T47D (cell line): ENCODE data around the gene TYMP.

Source experiments
- DNase-seq, 2 experiments: peaks; one replicate each; pipeline versions ENCODE4 v3.0.0 to v3.0.0-alpha.2; 2011 to 2012; ENCODE audit warnings: low read depth in 1 of 2, low spot score in 1 of 2
- JUND ChIP-seq: IDR thresholded peaks from 2 replicates; pipeline ENCODE4 v1.6.1; 2012; ENCODE audit warnings: low read depth
- in situ Hi-C: cut with HindIII; loops from 2 replicates; pipeline ENCODE4 v1.10.0; 2016; ENCODE audit warnings: low sequenced_read_pairs, low pct_unique_long_range_greater_than_20kb

TYMP gene

DNA sequence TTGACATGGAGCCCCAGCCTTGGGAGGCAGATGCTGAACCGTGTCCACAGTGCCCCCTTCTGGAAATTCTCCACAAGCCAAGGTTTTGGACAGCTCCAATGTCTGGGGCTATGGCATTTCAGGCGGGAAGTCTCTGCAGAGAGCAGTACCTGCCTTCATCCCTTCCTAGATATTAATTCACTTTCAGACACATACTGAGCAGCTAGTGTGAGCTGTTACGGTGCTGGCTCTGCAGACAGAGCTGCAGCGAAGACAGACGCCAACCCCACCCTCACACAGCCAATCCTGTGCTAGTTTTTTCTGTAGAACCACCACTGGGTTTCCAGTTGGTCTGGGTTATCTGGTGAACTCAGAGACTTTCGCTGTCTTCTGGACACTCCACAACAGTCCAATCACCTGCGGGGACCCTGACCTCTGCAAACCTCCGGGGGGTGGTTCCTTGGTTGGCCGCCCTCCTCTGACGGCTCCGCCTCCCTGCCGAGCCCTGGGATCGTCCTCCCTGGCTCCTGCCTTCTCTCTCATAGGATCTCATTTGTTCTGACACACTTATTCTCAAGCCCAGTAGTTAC lies 31.4 kb downstream of the TYMP start:
- in situ Hi-C loops, result no loop called here
- TF ChIP-seq JUND, result no peak
- peak in 1 of 2 experiments; percentile 78 for DNase-seq

DNA sequence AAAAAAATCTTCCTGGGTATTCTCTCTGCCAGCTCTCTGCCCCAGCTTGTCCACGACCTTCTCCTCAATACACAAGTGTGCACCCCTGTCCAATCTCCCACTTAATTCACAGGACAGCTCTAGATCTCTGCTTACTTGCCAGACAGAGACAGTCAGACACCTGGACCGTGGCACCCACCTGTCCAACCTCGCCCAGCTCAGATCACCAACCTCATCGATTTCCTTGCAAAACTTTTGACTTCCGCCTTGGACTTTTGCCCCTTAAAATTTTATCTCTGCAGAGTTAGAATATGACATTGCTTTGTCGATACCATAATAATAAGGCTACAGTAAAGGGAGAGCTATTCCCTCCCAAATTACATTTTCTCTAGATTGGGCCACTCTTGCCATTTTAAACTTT lies 32.7 kb downstream of the TYMP start:
- in situ Hi-C loops, result no loop called here
- no peak for DNase-seq
- no peak for TF ChIP-seq JUND

DNA sequence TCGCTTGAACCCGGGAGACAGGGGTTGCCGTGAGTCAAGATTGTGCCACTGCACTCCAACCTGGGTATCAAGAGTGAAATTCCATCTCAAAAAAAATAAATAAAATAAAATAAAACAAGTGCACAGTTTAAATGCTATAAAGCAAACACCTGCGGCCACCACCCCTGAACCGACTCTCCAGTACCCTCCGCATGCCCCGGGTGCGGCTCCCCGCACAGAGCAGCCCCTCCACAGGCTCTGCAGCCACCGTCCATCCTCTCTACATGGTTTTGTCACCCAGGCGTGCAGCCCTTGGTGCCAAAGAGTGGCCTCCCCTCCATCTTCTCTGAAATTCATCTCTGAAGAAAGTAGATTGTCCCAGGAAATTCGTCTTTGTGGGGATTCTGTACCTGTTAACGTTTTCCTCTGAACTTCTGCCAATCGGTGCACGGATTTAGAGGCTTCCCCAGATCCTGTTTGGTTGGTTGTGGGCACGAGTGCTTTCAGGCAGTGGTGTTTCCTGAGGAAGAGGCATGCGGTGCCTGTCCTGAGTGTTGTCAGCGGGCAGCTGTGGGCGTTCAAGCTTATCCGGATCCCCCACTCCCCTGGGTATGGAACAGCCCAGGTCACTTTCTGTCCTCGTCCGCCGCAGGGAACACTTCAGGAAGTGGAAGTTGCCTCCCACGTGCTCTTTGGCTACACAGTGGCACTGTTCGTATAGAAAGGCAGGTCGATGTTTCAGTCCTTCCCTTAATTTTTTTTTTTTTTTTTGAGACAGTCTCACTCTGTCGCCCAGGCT lies 39.1 kb downstream of the TYMP start:
- DNase-seq, result no peak
- in situ Hi-C loops, result no loop called here
- TF ChIP-seq JUND, result no peak

DNA sequence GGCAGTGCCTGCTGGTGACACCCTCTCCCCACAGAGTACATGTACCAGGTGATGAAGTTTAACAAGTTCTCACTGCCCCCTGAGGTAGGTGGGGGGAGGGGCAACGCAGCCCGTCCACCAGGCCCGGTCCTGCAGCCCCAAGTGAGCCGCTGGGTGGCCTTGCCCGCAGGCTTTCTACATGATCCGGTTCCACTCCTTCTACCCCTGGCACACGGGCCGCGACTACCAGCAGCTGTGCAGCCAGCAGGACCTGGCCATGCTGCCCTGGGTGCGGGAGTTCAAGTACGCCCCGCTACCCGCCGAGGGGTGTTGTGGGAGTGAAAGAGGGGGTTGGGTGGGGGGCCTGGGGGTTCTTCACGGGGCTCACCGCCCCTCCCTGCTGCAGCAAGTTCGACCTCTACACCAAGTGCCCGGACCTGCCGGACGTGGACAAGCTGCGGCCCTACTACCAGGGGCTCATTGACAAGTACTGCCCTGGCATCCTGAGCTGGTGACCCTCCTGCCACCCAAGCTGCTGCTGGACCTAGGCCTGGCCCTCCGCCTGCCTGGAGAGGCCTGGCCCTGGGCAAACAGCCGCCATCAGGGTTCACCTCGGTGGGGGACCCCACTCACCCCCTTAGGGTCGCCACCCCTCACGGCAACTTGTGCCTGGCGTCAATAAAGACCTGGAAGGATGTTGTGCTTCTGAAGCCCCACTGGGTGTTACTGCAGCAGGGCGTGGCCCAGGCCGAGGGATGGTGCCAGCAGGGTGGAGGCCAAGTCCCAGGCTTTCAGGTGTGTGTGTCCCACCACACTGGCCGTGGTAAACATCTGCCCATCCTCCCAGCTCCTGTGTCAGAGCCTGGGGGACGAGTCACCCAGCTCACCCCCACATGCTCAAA lies 40.2 kb downstream of the TYMP start:
- in situ Hi-C loops, result no loop called here
- no peak for TF ChIP-seq JUND
- no peak for DNase-seq

DNA sequence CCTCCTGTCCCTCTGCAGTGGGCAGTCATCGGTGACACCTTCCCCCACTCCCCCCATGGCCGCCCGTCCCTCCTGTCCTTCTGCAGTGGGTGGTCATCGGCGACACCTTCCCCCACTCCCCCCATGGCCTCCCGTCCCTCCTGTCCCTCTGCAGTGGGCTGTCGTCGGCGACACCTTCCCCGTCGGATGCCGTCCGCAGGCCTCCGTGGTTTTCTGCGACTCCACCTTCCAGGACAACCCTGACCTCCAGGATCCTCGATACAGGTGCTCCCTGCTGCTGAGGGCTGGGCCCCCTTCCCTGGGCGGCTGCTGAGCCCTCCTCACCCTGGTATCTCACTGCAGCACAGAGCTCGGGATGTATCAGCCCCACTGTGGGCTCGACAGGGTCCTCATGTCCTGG lies 40.9 kb downstream of the TYMP start:
- TF ChIP-seq JUND, result no peak
- no peak for DNase-seq
- in situ Hi-C loops, result no loop called here

DNA sequence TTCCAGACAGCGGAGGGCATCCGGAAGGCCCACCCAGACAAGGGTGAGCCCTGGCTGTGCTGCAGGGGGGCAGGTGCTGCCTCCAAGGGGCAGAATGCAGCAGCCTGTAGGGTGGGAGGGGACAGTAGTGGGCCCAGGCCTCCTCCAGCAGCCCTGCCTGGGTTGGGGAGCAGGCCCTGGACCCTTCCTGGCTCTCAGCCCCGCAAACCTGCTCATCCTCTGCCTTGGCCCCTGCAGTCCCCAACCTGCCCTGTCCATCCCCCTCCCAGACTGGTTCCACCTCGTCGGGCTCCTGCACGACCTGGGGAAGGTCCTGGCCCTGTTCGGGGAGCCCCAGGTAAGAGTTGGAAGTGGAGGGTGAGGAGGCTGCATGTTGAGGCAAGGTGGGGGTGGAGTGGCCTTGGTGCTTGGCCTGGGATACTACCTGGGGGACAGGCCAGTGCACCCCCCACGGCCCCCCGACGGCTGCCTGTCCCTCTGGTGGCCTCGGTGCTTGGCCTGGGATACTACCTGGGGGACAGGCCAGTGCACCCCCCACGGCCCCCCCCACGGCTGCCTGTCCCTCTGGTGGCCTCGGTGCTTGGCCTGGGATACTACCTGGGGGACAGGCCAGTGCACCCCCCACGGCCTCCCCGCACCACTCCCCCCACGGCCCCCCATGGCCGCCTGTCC lies 41.7 kb downstream of the TYMP start:
- TF ChIP-seq JUND, result no peak
- in situ Hi-C loops, result no loop called here
- DNase-seq, result no peak

DNA sequence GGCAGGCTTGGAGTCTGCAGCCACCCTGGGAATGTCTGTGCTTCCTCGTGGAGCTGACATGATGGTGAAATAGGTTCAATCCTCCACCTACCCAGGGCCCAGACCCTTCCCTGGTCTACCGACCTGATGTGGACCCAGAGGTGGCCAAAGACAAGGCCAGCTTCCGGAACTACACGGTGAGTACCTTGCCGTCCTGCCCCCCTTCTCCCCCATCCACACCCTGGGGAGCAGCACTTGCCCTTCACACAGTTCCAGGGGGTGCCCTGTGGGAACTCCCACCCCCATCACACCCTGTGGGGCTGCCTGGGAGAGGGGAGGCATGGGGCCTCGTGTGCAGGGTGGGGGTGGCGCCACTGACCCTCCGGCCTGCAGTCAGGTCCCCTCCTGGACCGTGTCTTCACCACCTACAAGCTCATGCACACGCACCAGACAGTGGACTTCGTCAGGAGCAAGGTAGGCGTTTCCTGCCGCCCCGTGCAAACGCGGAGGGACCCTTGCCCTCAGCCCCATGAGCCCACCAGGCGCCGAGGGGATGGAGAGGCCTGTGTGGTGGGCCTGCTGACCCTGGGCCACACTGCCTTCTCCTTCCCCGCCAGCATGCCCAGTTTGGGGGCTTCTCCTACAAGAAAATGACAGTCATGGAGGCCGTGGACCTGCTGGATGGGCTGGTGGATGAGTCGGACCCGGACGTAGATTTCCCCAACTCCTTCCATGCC lies 42.4 kb downstream of the TYMP start:
- in situ Hi-C loops, result no loop called here
- TF ChIP-seq JUND, result no peak
- no peak for DNase-seq

DNA sequence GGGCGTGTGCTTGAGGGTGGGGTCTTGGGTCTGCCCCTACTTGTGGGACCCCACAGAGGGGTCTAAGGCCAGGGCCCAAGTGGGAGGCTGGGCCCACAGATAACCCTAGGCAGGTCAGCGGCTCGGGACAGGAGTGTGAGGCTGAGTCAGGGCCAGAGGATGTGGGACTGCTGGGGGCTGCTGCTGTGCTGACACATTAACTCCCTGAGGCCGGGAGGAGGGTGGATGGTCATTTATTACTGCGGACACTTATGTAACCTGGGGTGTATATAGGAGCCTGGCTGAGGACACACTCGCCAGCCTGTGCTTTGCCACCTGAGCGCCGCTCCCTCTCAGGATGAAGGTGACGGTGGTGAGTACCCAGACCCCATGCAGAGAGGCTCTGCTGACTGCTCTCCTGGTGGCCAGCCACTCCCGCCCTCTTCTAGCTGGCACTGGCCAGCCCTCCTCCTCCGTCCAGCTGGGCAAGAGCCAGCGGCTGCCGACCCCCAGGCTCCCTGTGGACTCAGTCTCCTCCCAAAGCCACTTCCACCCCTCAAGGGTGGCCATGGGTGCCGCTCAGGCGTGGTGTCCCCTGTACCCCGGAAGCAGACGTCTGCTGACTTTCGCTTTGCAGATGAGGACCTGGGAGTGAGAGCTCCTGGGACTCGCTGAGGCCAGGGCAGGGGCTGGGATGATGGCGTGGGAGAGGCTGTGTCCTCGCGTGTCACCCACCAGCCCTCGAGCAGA lies 43.1 kb downstream of the TYMP start, which contains the start of gene MIOX:
Gene MIOX, plus strand, starts transcription at position 299 of the 729 bp plus-strand sequence. Its CDS starts 39 bp downstream, at position 338.
- no peak for DNase-seq
- in situ Hi-C loops, result no loop called here
- no peak for TF ChIP-seq JUND

DNA sequence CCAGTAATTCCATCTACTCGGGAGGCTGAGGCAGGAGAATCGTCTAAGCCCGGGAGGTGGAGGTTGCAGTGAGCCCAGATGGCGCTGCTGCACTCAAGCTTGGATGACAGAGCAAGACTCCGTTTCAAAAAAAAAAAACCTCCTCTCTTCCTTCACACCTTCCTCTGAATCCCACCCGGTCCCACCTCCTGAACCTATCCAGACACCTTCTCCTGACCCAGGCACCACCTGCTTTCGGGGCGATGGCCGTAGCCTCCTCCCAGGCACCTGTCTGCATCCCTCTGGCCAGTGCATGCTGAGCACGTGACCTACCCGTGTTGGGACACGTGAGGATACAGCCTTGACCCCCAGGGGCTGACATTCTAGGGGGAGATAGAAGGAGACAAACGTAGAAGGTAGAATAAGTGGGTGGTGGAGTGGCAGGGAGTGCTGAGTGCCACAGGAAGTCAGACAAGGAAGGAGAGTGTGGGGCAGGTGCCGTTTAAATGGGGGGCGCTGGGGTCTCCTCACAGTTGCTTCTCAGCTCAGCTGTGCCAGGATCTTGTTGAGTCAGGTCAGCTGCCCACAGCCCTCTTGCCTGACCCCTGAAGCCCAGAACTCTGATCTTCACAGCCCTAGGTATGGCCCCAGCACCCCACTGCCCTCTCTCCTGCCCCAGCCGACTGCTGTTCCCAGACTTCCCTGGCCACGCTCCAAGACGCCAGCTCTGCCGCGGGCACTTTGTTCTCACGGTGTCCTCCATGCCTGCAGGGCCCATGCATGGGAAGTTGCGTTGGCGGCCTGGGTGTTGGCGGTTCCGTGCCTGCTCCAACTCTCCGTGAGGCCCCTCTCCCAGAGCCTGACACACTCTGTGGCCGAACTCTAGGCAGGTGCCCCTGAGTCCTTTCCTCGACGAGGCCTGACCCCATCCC lies 44.3 kb downstream of the TYMP start:
- peak in 1 of 2 experiments; percentile 56 for DNase-seq
- in situ Hi-C loops, result no loop called here
- no peak for TF ChIP-seq JUND

DNA sequence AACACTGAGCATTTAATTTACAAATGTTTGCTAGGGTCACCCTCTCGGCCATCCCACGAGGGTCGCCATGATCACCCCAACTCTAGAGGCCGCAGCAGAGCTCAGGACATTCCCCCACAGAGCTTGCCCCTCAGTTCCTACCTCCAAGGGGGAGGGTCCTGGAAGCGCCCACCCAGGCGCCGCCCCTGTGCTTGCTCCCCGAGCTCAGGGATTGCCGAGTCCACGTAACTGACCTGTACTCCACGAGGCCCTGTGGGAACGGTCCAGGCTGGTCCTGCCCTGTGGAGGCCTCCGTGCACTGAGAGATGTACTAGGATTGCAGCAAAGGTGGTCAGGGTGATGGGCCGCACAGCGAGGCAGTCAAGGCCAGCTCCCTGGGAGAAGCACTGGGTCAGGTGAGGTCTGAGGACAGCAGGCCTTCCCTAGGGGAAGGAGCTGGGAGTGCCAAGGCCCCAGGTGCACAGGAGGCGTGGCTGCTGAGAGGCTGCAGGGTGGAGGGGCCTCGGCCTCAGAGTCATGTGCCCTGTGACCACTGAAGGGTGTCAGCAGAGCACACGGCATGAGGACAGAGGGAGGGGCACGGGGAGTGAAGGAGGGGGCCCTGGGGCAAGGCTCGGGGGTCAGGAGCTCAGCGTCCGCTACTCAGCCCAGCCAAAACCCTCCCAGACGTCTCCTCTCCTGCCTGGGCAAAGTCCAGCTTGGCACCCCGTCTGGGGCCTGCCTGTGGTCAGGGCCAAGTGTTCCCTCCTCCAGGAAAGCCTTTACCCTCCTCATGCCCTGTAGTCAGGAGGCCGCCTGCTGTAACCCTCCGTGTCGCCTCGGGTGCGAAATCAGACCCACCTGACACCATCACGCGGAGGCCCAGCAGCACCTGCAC lies 45.6 kb downstream of the TYMP start:
- DNase-seq, result no peak
- in situ Hi-C loops, result no loop called here
- TF ChIP-seq JUND, result no peak
